Measurements from ENCODE around the gene MYCBP2.
"Not testable (repeated sequence)": the region's sequence is repeated elsewhere in the genome, so short reads cannot be mapped to it uniquely, and the experiment has no call there.

MYCBP2 gene

GRCh38 chr13:77218274-77218673 lies 108.6 kb downstream of the MYCBP2 start:
- H3K18ac ChIP-seq (ENCODE audit: low read length), result no peak overlapping the region
- H2BK15ac ChIP-seq (replicated peaks; ENCODE audit: low read depth), result no peak overlapping the region
- no peak overlapping the region for H3K27ac ChIP-seq (ENCODE audit: low read depth, low read length)
- H3K23ac ChIP-seq (ENCODE audit: low read length), result no peak overlapping the region
- H3K27me3 ChIP-seq (ENCODE audit: insufficient read depth, low read length, poor library complexity), result no peaks in the 10 kb centered on the region
- no peak overlapping the region for H2BK5ac ChIP-seq (ENCODE audit: low read length)
- H2AK5ac ChIP-seq (ENCODE audit: low read length), result no peak overlapping the region
- no peaks in the 10 kb centered on the region for H3K36me3 ChIP-seq (ENCODE audit: control insufficient read depth, insufficient read depth, low read length)
- H3K79me2 ChIP-seq (ENCODE audit: control insufficient read depth, insufficient read depth, low read length), result no peaks in the 10 kb centered on the region
- H3K4me1 ChIP-seq (ENCODE audit: control insufficient read depth, low read depth, low read length), result peaks cover 2% of the 10 kb centered on the region
- no peak overlapping the region for H2BK120ac ChIP-seq (ENCODE audit: low read depth, low read length)
- WGBS (ENCODE audit: extremely low coverage, insufficient coverage, low lambda C conversion rate), result no CpG with 5 or more reads among the region's 4 CpGs
- DNase-seq, result peak; percentile 62
- no peak overlapping the region for H3K4me3 ChIP-seq (ENCODE audit: low read length)
- no peak overlapping the region for H4K8ac ChIP-seq (ENCODE audit: low read depth, low read length)
- no peak overlapping the region for H4K5ac ChIP-seq (ENCODE audit: low read length)
- H3K4ac ChIP-seq (ENCODE audit: low read depth, low read length), result no peak overlapping the region
- H3K79me1 ChIP-seq (ENCODE audit: low read length), result no peaks in the 10 kb centered on the region
- no peak overlapping the region for H3K56ac ChIP-seq (ENCODE audit: low read length)
- no peak overlapping the region for H3K9ac ChIP-seq (ENCODE audit: low read length)
- no peak overlapping the region for H3K4me2 ChIP-seq (ENCODE audit: low read length)

- Histone ChIP-seq H3K79me2 (ENCODE audit: control insufficient read depth, insufficient read depth, low read length) (no peaks in the 10 kb centered on the region), H3K4me3 (ENCODE audit: low read length) (no peak overlapping the region), H4K5ac (ENCODE audit: low read length) (no peak overlapping the region), H3K27ac (ENCODE audit: low read depth, low read length) (no peak overlapping the region), H4K8ac (ENCODE audit: low read depth, low read length) (no peak overlapping the region), H3K36me3 (ENCODE audit: control insufficient read depth, insufficient read depth, low read length) (no peaks in the 10 kb centered on the region), H3K4me2 (ENCODE audit: low read length) (no peak overlapping the region), H2BK5ac (ENCODE audit: low read length) (no peak overlapping the region), H2BK15ac (replicated peaks; ENCODE audit: low read depth) (no peak overlapping the region), H3K23ac (ENCODE audit: low read length) (no peak overlapping the region), H3K4ac (ENCODE audit: low read depth, low read length) (no peak overlapping the region), H3K27me3 (ENCODE audit: insufficient read depth, low read length, poor library complexity) (no peaks in the 10 kb centered on the region), H3K79me1 (ENCODE audit: low read length) (no peaks in the 10 kb centered on the region), H3K4me1 (ENCODE audit: control insufficient read depth, low read depth, low read length) (peaks cover 2% of the 10 kb centered on the region), H3K56ac (ENCODE audit: low read length) (no peak overlapping the region), H2AK5ac (ENCODE audit: low read length) (no peak overlapping the region), H2BK120ac (ENCODE audit: low read depth, low read length) (no peak overlapping the region), H3K18ac (ENCODE audit: low read length) (no peak overlapping the region), H3K9ac (ENCODE audit: low read length) (no peak overlapping the region)
- WGBS (ENCODE audit: extremely low coverage, insufficient coverage, low lambda C conversion rate), result no CpG with 5 or more reads among the region's 2 CpGs
- DNase-seq, result no peak
Observed at GRCh38 chr13:77215543-77215942, 111.4 kb downstream of the MYCBP2 start.

GRCh38 chr13:77213644-77214043 lies 113.2 kb downstream of the MYCBP2 start:
- no peaks in the 10 kb centered on the region for H3K79me2 ChIP-seq (ENCODE audit: control insufficient read depth, insufficient read depth, low read length)
- H3K27ac ChIP-seq (ENCODE audit: low read depth, low read length), result no peak overlapping the region
- H3K4me3 ChIP-seq (ENCODE audit: low read length), result no peak overlapping the region
- H3K4ac ChIP-seq (ENCODE audit: low read depth, low read length), result no peak overlapping the region
- H3K36me3 ChIP-seq (ENCODE audit: control insufficient read depth, insufficient read depth, low read length), result no peaks in the 10 kb centered on the region
- no peak overlapping the region for H2BK15ac ChIP-seq (replicated peaks; ENCODE audit: low read depth)
- no peak overlapping the region for H2BK120ac ChIP-seq (ENCODE audit: low read depth, low read length)
- no peak overlapping the region for H3K18ac ChIP-seq (ENCODE audit: low read length)
- H3K79me1 ChIP-seq (ENCODE audit: low read length), result no peaks in the 10 kb centered on the region
- no peak overlapping the region for H3K23ac ChIP-seq (ENCODE audit: low read length)
- no peak overlapping the region for H3K9ac ChIP-seq (ENCODE audit: low read length)
- no peak overlapping the region for H4K8ac ChIP-seq (ENCODE audit: low read depth, low read length)
- no peak overlapping the region for H3K56ac ChIP-seq (ENCODE audit: low read length)
- no peaks in the 10 kb centered on the region for H3K27me3 ChIP-seq (ENCODE audit: insufficient read depth, low read length, poor library complexity)
- no peak overlapping the region for H2BK5ac ChIP-seq (ENCODE audit: low read length)
- no peak overlapping the region for H3K4me2 ChIP-seq (ENCODE audit: low read length)
- H4K5ac ChIP-seq (ENCODE audit: low read length), result no peak overlapping the region
- H2AK5ac ChIP-seq (ENCODE audit: low read length), result no peak overlapping the region
- H3K4me1 ChIP-seq (ENCODE audit: control insufficient read depth, low read depth, low read length), result no peaks in the 10 kb centered on the region
- no CpG with 5 or more reads among the region's 5 CpGs for WGBS (ENCODE audit: extremely low coverage, insufficient coverage, low lambda C conversion rate)
- DNase-seq, result no peak

- Histone ChIP-seq H3K79me2 (ENCODE audit: control insufficient read depth, insufficient read depth, low read length) (no peaks in the 10 kb centered on the region), H3K9ac (ENCODE audit: low read length) (no peak overlapping the region), H3K27me3 (ENCODE audit: insufficient read depth, low read length, poor library complexity) (no peaks in the 10 kb centered on the region), H4K5ac (ENCODE audit: low read length) (no peak overlapping the region), H3K79me1 (ENCODE audit: low read length) (no peaks in the 10 kb centered on the region), H3K4me2 (ENCODE audit: low read length) (no peak overlapping the region), H2BK120ac (ENCODE audit: low read depth, low read length) (no peak overlapping the region), H2BK15ac (replicated peaks; ENCODE audit: low read depth) (no peak overlapping the region), H4K8ac (ENCODE audit: low read depth, low read length) (no peak overlapping the region), H3K23ac (ENCODE audit: low read length) (no peak overlapping the region), H2AK5ac (ENCODE audit: low read length) (no peak overlapping the region), H3K4me1 (ENCODE audit: control insufficient read depth, low read depth, low read length) (no peaks in the 10 kb centered on the region), H3K27ac (ENCODE audit: low read depth, low read length) (no peak overlapping the region), H3K36me3 (ENCODE audit: control insufficient read depth, insufficient read depth, low read length) (no peaks in the 10 kb centered on the region), H3K4me3 (ENCODE audit: low read length) (no peak overlapping the region), H3K18ac (ENCODE audit: low read length) (no peak overlapping the region), H3K56ac (ENCODE audit: low read length) (no peak overlapping the region), H3K4ac (ENCODE audit: low read depth, low read length) (no peak overlapping the region), H2BK5ac (ENCODE audit: low read length) (no peak overlapping the region)
- no peak for DNase-seq
- WGBS (ENCODE audit: extremely low coverage, insufficient coverage, low lambda C conversion rate), result no CpG with 5 or more reads among the region's 1 CpG
Observed at GRCh38 chr13:77207943-77208342, 119.0 kb downstream of the MYCBP2 start.

GRCh38 chr13:77198995-77199394 lies 127.9 kb downstream of the MYCBP2 start:
- not testable (repeated sequence) for H3K23ac ChIP-seq (ENCODE audit: low read length); H2BK5ac ChIP-seq (ENCODE audit: low read length); H3K36me3 ChIP-seq (ENCODE audit: control insufficient read depth, insufficient read depth, low read length); H4K8ac ChIP-seq (ENCODE audit: low read depth, low read length); H3K4ac ChIP-seq (ENCODE audit: low read depth, low read length); H2AK5ac ChIP-seq (ENCODE audit: low read length); DNase-seq; H3K9ac ChIP-seq (ENCODE audit: low read length); H3K56ac ChIP-seq (ENCODE audit: low read length); H3K79me1 ChIP-seq (ENCODE audit: low read length); H3K18ac ChIP-seq (ENCODE audit: low read length); H3K27ac ChIP-seq (ENCODE audit: low read depth, low read length); H2BK120ac ChIP-seq (ENCODE audit: low read depth, low read length); H3K27me3 ChIP-seq (ENCODE audit: insufficient read depth, low read length, poor library complexity); H2BK15ac ChIP-seq (replicated peaks; ENCODE audit: low read depth); H3K4me1 ChIP-seq (ENCODE audit: control insufficient read depth, low read depth, low read length); H3K79me2 ChIP-seq (ENCODE audit: control insufficient read depth, insufficient read depth, low read length); H3K4me2 ChIP-seq (ENCODE audit: low read length); H4K5ac ChIP-seq (ENCODE audit: low read length); H3K4me3 ChIP-seq (ENCODE audit: low read length)
- no CpG with 5 or more reads among the region's 16 CpGs for WGBS (ENCODE audit: extremely low coverage, insufficient coverage, low lambda C conversion rate)

- H3K79me2 ChIP-seq (ENCODE audit: control insufficient read depth, insufficient read depth, low read length), result no peaks in the 10 kb centered on the region
- H3K56ac ChIP-seq (ENCODE audit: low read length), result no peak overlapping the region
- H2BK120ac ChIP-seq (ENCODE audit: low read depth, low read length), result no peak overlapping the region
- H3K23ac ChIP-seq (ENCODE audit: low read length), result no peak overlapping the region
- no peak overlapping the region for H2BK5ac ChIP-seq (ENCODE audit: low read length)
- no peak overlapping the region for H3K4me3 ChIP-seq (ENCODE audit: low read length)
- H2BK15ac ChIP-seq (replicated peaks; ENCODE audit: low read depth), result no peak overlapping the region
- no peak overlapping the region for H3K4me2 ChIP-seq (ENCODE audit: low read length)
- H2AK5ac ChIP-seq (ENCODE audit: low read length), result no peak overlapping the region
- DNase-seq, result no peak
- H3K4ac ChIP-seq (ENCODE audit: low read depth, low read length), result no peak overlapping the region
- no peaks in the 10 kb centered on the region for H3K79me1 ChIP-seq (ENCODE audit: low read length)
- no peak overlapping the region for H3K18ac ChIP-seq (ENCODE audit: low read length)
- H4K8ac ChIP-seq (ENCODE audit: low read depth, low read length), result no peak overlapping the region
- WGBS (ENCODE audit: extremely low coverage, insufficient coverage, low lambda C conversion rate), result 100% methylated on average over 3 of the region's 4 CpGs
- no peaks in the 10 kb centered on the region for H3K27me3 ChIP-seq (ENCODE audit: insufficient read depth, low read length, poor library complexity)
- H4K5ac ChIP-seq (ENCODE audit: low read length), result no peak overlapping the region
- no peak overlapping the region for H3K27ac ChIP-seq (ENCODE audit: low read depth, low read length)
- H3K4me1 ChIP-seq (ENCODE audit: control insufficient read depth, low read depth, low read length), result no peaks in the 10 kb centered on the region
- peaks cover 1% of the 10 kb centered on the region for H3K36me3 ChIP-seq (ENCODE audit: control insufficient read depth, insufficient read depth, low read length)
- H3K9ac ChIP-seq (ENCODE audit: low read length), result no peak overlapping the region
Observed at GRCh38 chr13:77196052-77196618, 130.8 kb downstream of the MYCBP2 start.

All from mesendoderm (in vitro differentiated cells).